Astrocyte (in vitro differentiated cells and primary cell): ENCODE measurements around the gene DAAM2. TPM values are rescaled to one million over a fixed set of nuclear protein-coding genes. Genes with fewer than 3 reads are reported as not detected.

Source experiments
- DNase-seq: peaks from one replicate; pipeline ENCODE4 v3.0.0-alpha.2; 2010; ENCODE audit warnings: low read depth
- FAIRE-seq: peaks from 2 replicates; lab custom pipeline; 2011; peaks lifted over from hg19 to GRCh38; lab: Jason Lieb, UNC
- H2AFZ ChIP-seq: 2 replicates; pipeline ENCODE4 v1.6.0; 2012; ENCODE audit warnings: low read depth, low read length, inconsistent platforms
- H3K27ac ChIP-seq: 2 replicates; pipeline ENCODE4 v1.5.1; 2011; ENCODE audit warnings: low read depth, low read length, inconsistent platforms
- H3K27me3 ChIP-seq: 2 replicates; pipeline ENCODE4 v1.6.0; 2011; ENCODE audit warnings: low read length, inconsistent platforms; ENCODE audit not compliant: insufficient read depth
- H3K36me3 ChIP-seq: 2 replicates; pipeline ENCODE4 v1.5.1; 2011; ENCODE audit warnings: low read length, inconsistent platforms; ENCODE audit not compliant: insufficient read depth
- H3K4me1 ChIP-seq: 2 replicates; pipeline ENCODE4 v1.5.1; 2011; ENCODE audit warnings: low read length, inconsistent platforms; ENCODE audit not compliant: insufficient read depth
- H3K4me2 ChIP-seq: 2 replicates; pipeline ENCODE4 v1.6.0; 2012; ENCODE audit warnings: low read length, inconsistent platforms
- H3K4me3 ChIP-seq: 2 replicates; pipeline ENCODE4 v1.5.1; 2011; ENCODE audit warnings: low read depth, mild to moderate bottlenecking, low read length, inconsistent platforms; ENCODE audit not compliant: insufficient read depth
- H3K79me2 ChIP-seq: 2 replicates; pipeline ENCODE4 v1.6.0; 2012; ENCODE audit warnings: mild to moderate bottlenecking, low read length, inconsistent platforms; ENCODE audit not compliant: insufficient read depth
- H3K9ac ChIP-seq: 2 replicates; pipeline ENCODE4 v1.6.0; 2012; ENCODE audit warnings: mild to moderate bottlenecking, low read length, inconsistent platforms
- H3K9me3 ChIP-seq: 2 replicates; pipeline ENCODE4 v1.5.1; 2012; ENCODE audit warnings: low read depth, mild to moderate bottlenecking, low read length, inconsistent platforms; ENCODE audit not compliant: insufficient read depth
- H4K20me1 ChIP-seq: 2 replicates; pipeline ENCODE4 v1.6.0; 2012; ENCODE audit warnings: low read length, inconsistent platforms; ENCODE audit not compliant: insufficient read depth
- H3K27ac Mint-ChIP-seq: one replicate; pipeline ENCODE4 v1.8.0; 2021; ENCODE audit warnings: mild to moderate bottlenecking, mixed read lengths; ENCODE audit not compliant: unreplicated experiment
- H3K27me3 Mint-ChIP-seq: one replicate; pipeline ENCODE4 v1.8.0; 2021; ENCODE audit warnings: low read depth, mixed read lengths; ENCODE audit not compliant: unreplicated experiment
- H3K36me3 Mint-ChIP-seq: one replicate; pipeline ENCODE4 v1.8.0; 2021; ENCODE audit warnings: low read depth, mixed read lengths; ENCODE audit not compliant: unreplicated experiment
- H3K4me1 Mint-ChIP-seq: one replicate; pipeline ENCODE4 v1.8.0; 2021; ENCODE audit warnings: low read depth, mixed read lengths; ENCODE audit not compliant: unreplicated experiment
- H3K4me3 Mint-ChIP-seq: one replicate; pipeline ENCODE4 v1.8.0; 2021; ENCODE audit warnings: mild to moderate bottlenecking, moderate library complexity, mixed read lengths; ENCODE audit not compliant: unreplicated experiment
- H3K9me3 Mint-ChIP-seq: one replicate; pipeline ENCODE4 v1.8.0; 2021; ENCODE audit warnings: mild to moderate bottlenecking, mixed read lengths; ENCODE audit not compliant: unreplicated experiment
- CTCF ChIP-seq: IDR thresholded peaks from 2 replicates; pipeline ENCODE4 v1.5.1; 2011; ENCODE audit warnings: low read depth, mild to moderate bottlenecking, inconsistent platforms, low read length, moderate library complexity; ENCODE audit not compliant: insufficient read depth
- EZH2 ChIP-seq: IDR thresholded peaks from 2 replicates; pipeline ENCODE4 v1.6.1; 2012; ENCODE audit warnings: mild to moderate bottlenecking, low read length, inconsistent platforms; ENCODE audit not compliant: insufficient read depth
- total RNA-seq: library from RNA; stranded (reverse); gene quantifications from 2 replicates; pipeline ENCODE4 v1.2.1, GENCODE V29; 2021

DAAM2 gene
- total RNA-seq, 1 donor from 2014 or later = 38.4 TPM

- Histone ChIP-seq H3K9me3 (no peaks in the 10 kb centered on the region), H2AFZ (no peak overlapping the region), H3K36me3 (peaks cover 16% of the 10 kb centered on the region), H3K9ac (no peak overlapping the region), H3K27ac (no peak overlapping the region), H3K4me1 (peaks cover 3% of the 10 kb centered on the region), H3K4me3 (no peak overlapping the region), H3K79me2 (no peaks in the 10 kb centered on the region), H4K20me1 (no peaks in the 10 kb centered on the region), H3K27me3 (no peaks in the 10 kb centered on the region), H3K4me2 (no peak overlapping the region)
- Mint-ChIP-seq H3K36me3 (peaks cover 48% of the 10 kb centered on the region), H3K4me1 (peaks cover 2% of the 10 kb centered on the region), H3K27me3 (no peaks in the 10 kb centered on the region), H3K9me3 (no peaks in the 10 kb centered on the region), H3K27ac (no peak overlapping the region), H3K4me3 (no peak overlapping the region)
- TF ChIP-seq CTCF (no peak), EZH2 (no peak)
- DNase-seq (no peak), FAIRE-seq (no peak)
Measured at GRCh38 chr6:39873439-39873838, 81.3 kb downstream of the DAAM2 start.

GRCh38 chr6:39876111-39876510 is 83.9 kb downstream of the DAAM2 start:
- FAIRE-seq = no peak
- Histone ChIP-seq H4K20me1 (no peaks in the 10 kb centered on the region), H3K27me3 (no peaks in the 10 kb centered on the region), H3K9me3 (no peaks in the 10 kb centered on the region), H3K36me3 (peaks cover 16% of the 10 kb centered on the region), H3K79me2 (no peaks in the 10 kb centered on the region), H3K4me2 (no peak overlapping the region), H3K27ac (no peak overlapping the region), H3K9ac (no peak overlapping the region), H2AFZ (no peak overlapping the region), H3K4me3 (no peak overlapping the region), H3K4me1 (peaks cover 7% of the 10 kb centered on the region)
- peak; percentile 68 for DNase-seq
- peaks cover 7% of the 10 kb centered on the region for H3K4me1 Mint-ChIP-seq
- no peak overlapping the region for H3K27ac Mint-ChIP-seq
- H3K27me3 Mint-ChIP-seq = no peaks in the 10 kb centered on the region
- H3K4me3 Mint-ChIP-seq = no peak overlapping the region
- H3K9me3 Mint-ChIP-seq = no peaks in the 10 kb centered on the region
- TF ChIP-seq CTCF (no peak), EZH2 (no peak)
- H3K36me3 Mint-ChIP-seq = peaks cover 33% of the 10 kb centered on the region

- FAIRE-seq (no peak), DNase-seq (no peak)
- no peak overlapping the region for H3K4me2 ChIP-seq
Measured at GRCh38 chr6:39876826-39877225, 84.7 kb downstream of the DAAM2 start.

More at GRCh38 chr6:39876826-39877225, 84.7 kb downstream of the DAAM2 start:
- H3K4me1 ChIP-seq = peaks cover 14% of the 10 kb centered on the region
- peaks cover 30% of the 10 kb centered on the region for H3K36me3 Mint-ChIP-seq
- H3K4me3 Mint-ChIP-seq = no peak overlapping the region
- no peak overlapping the region for H3K27ac Mint-ChIP-seq
- H3K4me3 ChIP-seq = no peak overlapping the region
- H4K20me1 ChIP-seq = no peaks in the 10 kb centered on the region
- TF ChIP-seq EZH2 = no peak
- no peak for TF ChIP-seq CTCF
- H3K9ac ChIP-seq = no peak overlapping the region
- peaks cover 14% of the 10 kb centered on the region for H3K4me1 Mint-ChIP-seq
- H2AFZ ChIP-seq = no peak overlapping the region
- no peaks in the 10 kb centered on the region for H3K79me2 ChIP-seq
- peaks cover 16% of the 10 kb centered on the region for H3K36me3 ChIP-seq
- H3K9me3 ChIP-seq = no peaks in the 10 kb centered on the region
- H3K27me3 ChIP-seq = no peaks in the 10 kb centered on the region
- no peak overlapping the region for H3K27ac ChIP-seq
- H3K9me3 Mint-ChIP-seq = no peaks in the 10 kb centered on the region
- H3K27me3 Mint-ChIP-seq = no peaks in the 10 kb centered on the region
